Activated CD4-positive, CD25-positive, alpha-beta regulatory T cell (primary cell): ENCODE results near the gene MPHOSPH9.

ENCODE experiments used
- DNase-seq, 4 experiments: peaks; one replicate each; lab custom pipeline; 2025; lab: John Stamatoyannopoulos, UW

The MPHOSPH9 gene

DNA sequence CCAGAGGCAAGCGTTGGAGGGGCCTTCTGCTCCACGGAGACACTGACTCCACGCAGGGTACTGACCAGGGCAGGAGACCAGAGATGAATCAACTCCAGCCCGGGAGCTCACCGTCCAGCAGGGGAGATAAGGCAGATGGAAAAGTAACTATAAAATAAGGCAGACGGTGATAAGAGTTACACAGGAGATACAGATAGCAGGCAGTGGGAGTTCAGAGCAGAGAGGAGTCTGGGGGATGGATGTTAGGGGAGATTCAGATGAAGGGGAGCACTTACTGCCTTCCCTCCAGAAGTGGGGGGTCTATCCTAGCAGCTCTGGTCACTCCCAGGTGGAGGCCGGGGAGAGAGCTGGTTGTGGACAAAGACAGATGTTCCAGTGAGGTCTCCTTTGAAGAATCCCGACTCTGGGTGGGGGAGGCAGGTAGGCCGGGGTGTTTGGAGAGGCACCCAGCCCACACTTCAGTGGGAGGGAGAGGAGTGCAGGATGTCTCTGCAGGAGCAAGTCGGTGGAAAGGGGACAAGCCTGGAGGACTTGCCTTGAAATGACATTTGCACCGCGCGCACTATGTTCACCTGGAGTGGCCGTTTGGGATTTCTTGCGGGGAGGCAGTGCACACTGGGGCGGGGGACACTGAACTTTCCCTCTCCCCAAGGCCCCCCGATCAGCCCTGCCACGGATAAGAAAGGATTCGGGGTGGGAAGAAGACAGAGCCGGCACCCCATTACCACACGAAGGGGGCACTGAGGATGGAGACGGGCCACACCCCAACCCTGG lies 83.3 kb downstream of the MPHOSPH9 start:
- no peak for DNase-seq

- DNase-seq: no peak
Measured at GRCh38 chr12:123149088-123149487, 83.9 kb downstream of the MPHOSPH9 start.

GRCh38 chr12:123148655-123149054 lies 84.3 kb downstream of the MPHOSPH9 start:
- no peak for DNase-seq

DNA sequence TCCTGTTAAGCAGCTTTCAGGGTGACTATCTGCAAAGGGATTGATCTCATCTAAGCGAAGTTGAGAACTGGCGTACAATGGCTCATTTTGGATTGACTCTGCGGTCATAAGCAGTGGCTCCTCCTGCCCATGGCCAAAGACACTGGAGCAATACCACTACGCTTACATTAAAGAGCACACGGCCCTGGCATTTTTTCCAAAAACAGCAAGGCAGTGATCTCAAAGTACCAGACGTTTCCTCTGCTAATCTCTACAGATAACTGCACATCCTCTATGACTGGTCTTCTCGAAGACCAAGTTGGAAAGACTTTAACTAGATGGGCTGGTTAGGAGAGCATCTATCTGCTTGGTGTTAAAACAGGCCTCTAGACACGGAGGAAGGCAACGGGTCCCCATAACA lies 84.7 kb downstream of the MPHOSPH9 start:
- DNase-seq: no peak

GRCh38 chr12:123145211-123145610 lies 87.7 kb downstream of the MPHOSPH9 start:
- no peak for DNase-seq

GRCh38 chr12:123143736-123144461 lies 89.0 kb downstream of the MPHOSPH9 start:
- DNase-seq: no peak

DNA sequence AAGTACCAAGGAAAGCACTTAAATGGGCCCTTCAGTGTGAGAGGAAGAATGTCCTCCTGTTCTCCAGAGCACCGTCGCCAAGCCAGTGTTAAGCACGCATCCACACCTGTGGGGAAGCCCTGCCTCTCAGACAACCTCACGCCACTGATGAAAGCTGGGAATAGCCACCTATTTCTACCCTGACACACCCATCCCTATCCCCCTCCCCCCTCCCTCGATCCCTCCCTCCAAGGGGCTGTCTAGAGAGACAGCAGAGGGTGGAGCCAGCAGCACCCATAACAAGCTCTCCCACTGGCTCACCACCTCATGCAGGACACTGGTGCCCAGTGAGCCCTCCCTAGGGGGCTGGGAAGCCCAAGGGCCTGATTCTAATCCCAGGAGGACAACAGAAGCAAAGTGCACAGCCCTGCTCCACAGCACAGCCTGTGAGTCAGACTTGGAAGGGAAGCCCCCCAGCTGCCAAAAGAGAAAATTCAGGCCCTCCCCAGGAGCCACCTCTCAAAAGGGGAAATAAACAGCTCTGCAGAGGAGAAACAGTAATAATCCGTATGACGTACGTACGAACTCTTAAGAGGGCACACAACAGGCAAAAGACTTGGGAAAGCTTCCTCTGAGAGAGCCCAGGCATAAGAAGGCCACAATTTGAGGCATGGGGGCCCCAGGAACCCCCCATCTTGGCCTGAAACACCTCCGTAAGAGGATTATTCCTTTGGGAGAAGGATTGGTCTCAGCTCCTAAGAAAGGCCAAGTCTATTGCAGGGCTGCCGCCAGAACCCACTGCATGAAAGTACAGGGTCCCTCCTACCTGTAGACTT lies 89.8 kb downstream of the MPHOSPH9 start:
- no peak for DNase-seq

DNA sequence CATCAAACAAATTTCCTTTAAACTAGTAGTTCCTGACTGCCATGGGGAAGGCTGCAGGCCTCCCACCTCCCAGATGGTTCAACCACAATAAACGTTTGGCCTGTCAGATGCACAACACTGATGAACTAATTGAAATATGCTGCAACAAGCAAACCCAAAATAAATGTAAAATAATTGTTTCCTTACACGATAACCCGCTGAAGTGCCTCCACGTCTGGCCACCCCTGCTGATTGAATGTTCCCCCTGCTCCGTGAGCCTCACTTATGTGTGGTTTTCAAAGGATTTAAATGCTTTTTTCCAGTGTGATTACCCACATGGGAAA lies 90.5 kb downstream of the MPHOSPH9 start:
- no peak for DNase-seq

- DNase-seq: no peak
Measured at GRCh38 chr12:123141615-123142517, 91.1 kb downstream of the MPHOSPH9 start.

GRCh38 chr12:123140676-123141614 lies 92.0 kb downstream of the MPHOSPH9 start:
- DNase-seq: no peak

DNA sequence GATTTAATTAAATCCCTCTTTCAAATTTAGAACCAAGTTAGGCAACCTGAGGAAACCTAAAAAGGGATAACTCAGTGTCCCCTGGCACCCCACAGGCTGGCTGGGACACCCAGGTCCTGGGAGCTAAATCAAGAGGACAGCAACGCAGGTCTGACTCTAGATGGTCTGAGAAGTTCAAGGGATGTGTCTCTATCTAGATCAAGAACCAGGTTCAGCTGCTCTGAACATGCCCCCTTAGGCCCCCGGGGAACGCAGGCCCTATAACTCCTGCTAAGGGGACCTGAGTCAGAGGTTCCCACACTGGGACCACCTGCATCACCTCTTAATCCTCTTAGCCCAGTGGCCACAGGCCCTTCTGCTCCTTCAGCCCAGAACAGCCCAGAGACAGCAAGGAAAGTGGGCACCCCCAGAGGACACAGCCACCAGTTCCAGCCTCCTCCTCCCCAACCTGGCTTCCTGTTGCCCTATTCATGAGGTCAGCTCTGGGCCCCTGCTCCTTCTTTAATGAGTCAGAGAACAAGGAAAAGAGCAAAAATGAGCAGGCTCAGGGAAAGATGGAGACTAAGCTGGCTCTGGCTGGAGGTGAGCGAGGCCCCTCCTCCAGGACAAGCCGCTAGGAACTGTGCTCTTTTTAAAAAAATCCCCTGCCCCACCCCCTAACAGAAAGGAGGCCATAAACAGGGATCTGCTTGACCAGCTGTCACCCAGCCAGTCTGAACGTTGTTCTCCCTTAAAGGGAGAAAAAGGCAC lies 92.8 kb downstream of the MPHOSPH9 start:
- no peak for DNase-seq

DNA sequence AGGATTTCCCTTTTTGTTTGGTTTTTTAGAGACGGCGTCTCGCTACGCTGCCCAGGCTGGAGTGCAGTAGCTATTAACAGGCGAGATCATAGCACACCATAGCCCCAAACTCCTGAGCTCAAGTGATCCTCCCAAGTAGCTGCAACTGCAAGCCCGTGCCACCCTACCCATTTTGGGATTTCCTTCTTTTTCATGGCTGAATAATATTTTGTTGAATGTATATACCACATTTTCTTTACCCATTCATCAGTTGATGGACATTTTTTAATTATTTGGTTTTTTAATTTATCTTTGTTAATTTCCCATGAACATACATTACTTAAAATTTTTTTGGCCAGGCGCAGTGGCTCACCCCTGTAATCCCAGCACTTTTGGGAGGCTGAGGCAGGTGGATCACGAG lies 97.3 kb downstream of the MPHOSPH9 start:
- DNase-seq: no peak

GRCh38 chr12:123134826-123135225 lies 98.1 kb downstream of the MPHOSPH9 start:
- DNase-seq: no peak

- no peak for DNase-seq
Measured at GRCh38 chr12:123134271-123134671, 98.7 kb downstream of the MPHOSPH9 start.

- no peak for DNase-seq
Measured at GRCh38 chr12:123133701-123134100, 99.2 kb downstream of the MPHOSPH9 start.

DNA sequence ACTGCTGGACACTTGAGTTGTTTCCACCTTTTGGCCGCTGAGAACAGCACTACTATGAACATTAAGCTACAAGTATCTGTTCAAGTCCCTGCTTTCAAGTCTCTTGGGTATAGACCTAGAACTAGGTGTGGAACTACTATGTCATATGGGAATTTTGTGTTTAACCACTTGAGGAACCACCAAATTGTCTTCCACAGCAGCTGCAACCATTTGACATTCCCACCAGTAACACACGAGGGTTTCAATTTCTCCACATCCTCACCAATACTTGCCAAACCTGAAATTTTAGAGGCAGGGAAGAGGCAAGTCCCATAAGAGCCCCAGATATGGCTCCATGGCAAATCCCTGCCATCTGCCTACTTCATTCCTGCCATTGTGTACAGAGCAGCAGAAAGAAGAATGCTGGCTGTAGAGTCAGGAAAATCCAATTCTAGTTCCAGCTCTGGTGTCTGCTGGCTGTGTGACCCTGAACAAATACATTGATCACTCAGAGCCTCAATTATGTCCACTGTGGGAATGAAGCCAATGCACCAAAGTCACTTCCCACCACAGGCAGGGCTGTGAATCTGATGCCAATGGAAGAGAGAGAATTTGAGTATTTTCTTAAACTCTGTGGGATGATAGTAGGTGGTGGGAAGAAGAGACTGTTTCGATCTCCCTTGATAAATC lies 99.9 kb downstream of the MPHOSPH9 start:
- DNase-seq: no peak

- DNase-seq: peak in 1 of 4 experiments; percentile 26
Measured at GRCh38 chr12:123131879-123132402, 101.0 kb downstream of the MPHOSPH9 start.

DNA sequence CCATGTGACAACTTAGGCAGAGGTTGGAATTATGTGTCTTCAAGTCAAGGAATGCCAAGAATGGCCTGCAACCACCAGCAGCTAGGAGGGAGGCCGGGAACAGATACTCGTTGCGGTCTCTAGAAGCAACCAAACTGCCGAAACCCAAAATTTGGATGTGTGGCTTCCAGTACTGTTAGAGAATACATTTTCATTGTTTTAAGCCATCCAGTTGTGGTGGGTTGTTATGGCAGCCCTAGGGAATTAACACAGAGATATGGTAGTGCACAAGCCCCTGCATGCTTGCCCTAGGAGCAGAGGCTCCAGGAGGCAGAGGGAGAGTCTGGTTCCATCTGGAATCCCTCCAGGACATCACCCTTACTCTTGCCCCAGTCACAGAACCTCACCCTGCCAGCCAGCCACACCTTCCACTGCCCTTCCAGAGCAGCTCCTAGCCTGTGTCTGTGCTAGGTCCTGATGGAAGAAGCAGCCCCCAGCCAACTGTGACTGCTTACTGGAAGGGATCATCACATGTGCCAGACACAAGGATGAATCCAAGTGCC lies 101.6 kb downstream of the MPHOSPH9 start:
- no peak for DNase-seq

DNA sequence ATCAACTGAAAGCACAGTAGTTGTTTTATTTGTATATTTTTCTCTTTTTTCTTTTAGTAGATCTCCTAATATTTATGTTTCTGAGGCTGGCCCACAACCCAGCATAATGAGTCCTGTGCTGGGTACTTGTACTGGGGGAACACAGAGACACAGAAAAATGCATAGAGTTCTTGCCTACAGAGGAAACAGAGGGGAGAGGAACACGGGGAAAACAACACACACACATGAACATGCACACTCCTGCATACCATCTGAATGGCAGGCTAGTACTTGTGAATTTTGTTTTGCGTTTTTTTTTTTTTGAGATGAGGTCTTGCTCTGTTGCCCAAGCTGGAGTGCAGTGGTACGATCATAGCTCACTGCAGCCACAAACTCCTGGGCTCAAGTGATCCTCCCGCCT lies 103.3 kb downstream of the MPHOSPH9 start:
- DNase-seq: no peak
